ENCODE results near the gene PKNOX2. TPM values are rescaled to one million over a fixed set of nuclear protein-coding genes. Genes with fewer than 3 reads are reported as not detected.

Gene PKNOX2
- total RNA-seq, 1 donor from 2014 or later = 3.4 TPM

GRCh38 chr11:125304136-125304535 is 139.6 kb downstream of the PKNOX2 start:
- Histone ChIP-seq H3K9me3 (no peaks in the 10 kb centered on the region), H3K4me1 (no peaks in the 10 kb centered on the region), H3K4me3 (no peak overlapping the region), H3K36me3 (no peaks in the 10 kb centered on the region), H3K27me3 (no peaks in the 10 kb centered on the region), H3K27ac (no peak overlapping the region)
- no peak for DNase-seq (ENCODE audit: extremely low spot score in 2 of 2)
- intact Hi-C loops (cut with DNase I) = no loop called here
- TF ChIP-seq POLR2A (IDR thresholded peaks at IDR 0.05) (no peak), POLR2AphosphoS5 (IDR thresholded peaks at IDR 0.05; ENCODE audit: insufficient read depth in 1 of 2, low read depth in 1 of 2) (no peak)
- TF ChIP-seq, protein P1, sequence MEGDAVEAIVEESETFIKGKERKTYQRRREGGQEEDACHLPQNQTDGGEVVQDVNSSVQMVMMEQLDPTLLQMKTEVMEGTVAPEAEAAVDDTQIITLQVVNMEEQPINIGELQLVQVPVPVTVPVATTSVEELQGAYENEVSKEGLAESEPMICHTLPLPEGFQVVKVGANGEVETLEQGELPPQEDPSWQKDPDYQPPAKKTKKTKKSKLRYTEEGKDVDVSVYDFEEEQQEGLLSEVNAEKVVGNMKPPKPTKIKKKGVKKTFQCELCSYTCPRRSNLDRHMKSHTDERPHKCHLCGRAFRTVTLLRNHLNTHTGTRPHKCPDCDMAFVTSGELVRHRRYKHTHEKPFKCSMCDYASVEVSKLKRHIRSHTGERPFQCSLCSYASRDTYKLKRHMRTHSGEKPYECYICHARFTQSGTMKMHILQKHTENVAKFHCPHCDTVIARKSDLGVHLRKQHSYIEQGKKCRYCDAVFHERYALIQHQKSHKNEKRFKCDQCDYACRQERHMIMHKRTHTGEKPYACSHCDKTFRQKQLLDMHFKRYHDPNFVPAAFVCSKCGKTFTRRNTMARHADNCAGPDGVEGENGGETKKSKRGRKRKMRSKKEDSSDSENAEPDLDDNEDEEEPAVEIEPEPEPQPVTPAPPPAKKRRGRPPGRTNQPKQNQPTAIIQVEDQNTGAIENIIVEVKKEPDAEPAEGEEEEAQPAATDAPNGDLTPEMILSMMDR (IDR thresholded peaks at IDR 0.05) = no peak

GRCh38 chr11:125304876-125305275 is 140.3 kb downstream of the PKNOX2 start:
- intact Hi-C loops (cut with DNase I) = no loop called here
- no peaks in the 10 kb centered on the region for H3K27me3 ChIP-seq
- no peak overlapping the region for H3K27ac ChIP-seq
- no peaks in the 10 kb centered on the region for H3K36me3 ChIP-seq
- TF ChIP-seq POLR2A (IDR thresholded peaks at IDR 0.05) (no peak), POLR2AphosphoS5 (IDR thresholded peaks at IDR 0.05; ENCODE audit: insufficient read depth in 1 of 2, low read depth in 1 of 2) (no peak)
- TF ChIP-seq, protein P1 (IDR thresholded peaks at IDR 0.05) = no peak
- no peaks in the 10 kb centered on the region for H3K4me1 ChIP-seq
- no peak for DNase-seq (ENCODE audit: extremely low spot score in 2 of 2)
- no peaks in the 10 kb centered on the region for H3K9me3 ChIP-seq
- no peak overlapping the region for H3K4me3 ChIP-seq

GRCh38 chr11:125305345-125305744 is 140.8 kb downstream of the PKNOX2 start:
- no peak for DNase-seq (ENCODE audit: extremely low spot score in 2 of 2)
- no peaks in the 10 kb centered on the region for H3K27me3 ChIP-seq
- H3K27ac ChIP-seq = no peak overlapping the region
- H3K4me1 ChIP-seq = no peaks in the 10 kb centered on the region
- no peak overlapping the region for H3K4me3 ChIP-seq
- TF ChIP-seq POLR2AphosphoS5 (IDR thresholded peaks at IDR 0.05; ENCODE audit: insufficient read depth in 1 of 2, low read depth in 1 of 2) = no peak
- TF ChIP-seq, protein P1 (IDR thresholded peaks at IDR 0.05) = no peak
- no peak for TF ChIP-seq POLR2A (IDR thresholded peaks at IDR 0.05)
- intact Hi-C loops (cut with DNase I) = no loop called here
- no peaks in the 10 kb centered on the region for H3K9me3 ChIP-seq
- no peaks in the 10 kb centered on the region for H3K36me3 ChIP-seq

GRCh38 chr11:125306476-125306875 is 141.9 kb downstream of the PKNOX2 start:
- Histone ChIP-seq H3K4me1 (no peaks in the 10 kb centered on the region), H3K36me3 (no peaks in the 10 kb centered on the region), H3K9me3 (no peaks in the 10 kb centered on the region), H3K27me3 (no peaks in the 10 kb centered on the region), H3K4me3 (no peak overlapping the region), H3K27ac (no peak overlapping the region)
- DNase-seq (ENCODE audit: extremely low spot score in 2 of 2) = no peak
- intact Hi-C loops (cut with DNase I) = loop anchor here (2.0 kb wide), 1 partner anchor 76 kb away; no protein-coding TSS in a partner anchor
- TF ChIP-seq, protein P1 (IDR thresholded peaks at IDR 0.05) = no peak
- TF ChIP-seq POLR2A (IDR thresholded peaks at IDR 0.05) = no peak
- no peak for TF ChIP-seq POLR2AphosphoS5 (IDR thresholded peaks at IDR 0.05; ENCODE audit: insufficient read depth in 1 of 2, low read depth in 1 of 2)

DNA sequence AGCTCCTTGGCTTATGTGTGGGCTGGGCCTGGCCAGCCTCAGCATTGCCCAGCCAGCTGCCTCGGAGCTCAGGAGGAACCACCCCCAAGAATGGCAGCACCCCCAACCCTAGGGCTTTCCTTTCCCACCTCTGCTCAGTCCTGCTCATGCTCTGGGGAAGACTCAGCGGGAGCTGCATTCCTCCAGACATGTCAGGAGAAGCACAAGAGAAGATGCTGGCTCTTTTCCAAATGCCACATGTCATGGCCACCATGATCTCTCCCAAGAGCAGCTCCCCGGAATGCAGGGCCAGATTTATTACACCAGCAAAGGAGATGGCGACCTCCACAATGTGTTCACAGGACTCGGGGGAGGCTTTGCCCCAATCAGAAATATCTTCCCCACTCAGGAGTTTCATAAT is 143.7 kb downstream of the PKNOX2 start:
- Histone ChIP-seq H3K27ac (no peak overlapping the region), H3K4me3 (no peak overlapping the region), H3K36me3 (no peaks in the 10 kb centered on the region), H3K4me1 (no peaks in the 10 kb centered on the region), H3K27me3 (no peaks in the 10 kb centered on the region), H3K9me3 (no peaks in the 10 kb centered on the region)
- no peak for DNase-seq (ENCODE audit: extremely low spot score in 2 of 2)
- TF ChIP-seq, protein P1 (IDR thresholded peaks at IDR 0.05) = no peak
- no peak for TF ChIP-seq POLR2AphosphoS5 (IDR thresholded peaks at IDR 0.05; ENCODE audit: insufficient read depth in 1 of 2, low read depth in 1 of 2)
- TF ChIP-seq POLR2A (IDR thresholded peaks at IDR 0.05) = no peak
- intact Hi-C loops (cut with DNase I) = no loop called here

Data from vagina (tissue), 2 donors.